Stimulated activated CD4-positive, alpha-beta T cell treated with anti-CD3 and anti-CD28 coated beads, Interleukin-12 subunit alpha, Interleukin-12 subunit beta, amount 100 ng/mL, for 24 hours (primary cell): ENCODE results near the gene SSBP4.

Experiments
- DNase-seq, 2 experiments: peaks; one replicate each; pipeline ENCODE4 v3.0.0-alpha.2; 2020; ENCODE audit warnings: low read depth in 2 of 2

The SSBP4 gene

GRCh38 chr19:18433015-18433691 is 14.0 kb downstream of the SSBP4 start:
- no peak for DNase-seq

GRCh38 chr19:18433735-18434398 is 14.7 kb downstream of the SSBP4 start:
- DNase-seq: no peak

GRCh38 chr19:18434411-18435175 is 15.4 kb downstream of the SSBP4 start:
- DNase-seq: no peak

GRCh38 chr19:18435178-18435841 is 16.1 kb downstream of the SSBP4 start:
- DNase-seq: no peak

GRCh38 chr19:18435842-18436670 is 16.9 kb downstream of the SSBP4 start:
- DNase-seq: no peak

GRCh38 chr19:18436671-18437490 is 17.7 kb downstream of the SSBP4 start:
- DNase-seq: peak in 1 of 2 experiments; percentile 59

- no peak for DNase-seq
Observed at GRCh38 chr19:18437491-18438330, 18.5 kb downstream of the SSBP4 start, which contains the start of gene ISYNA1. Gene ISYNA1, minus strand, starts transcription at chr19:18438133. Its CDS starts 154 bp downstream, at chr19:18437979.

GRCh38 chr19:18438331-18439024 is 19.3 kb downstream of the SSBP4 start:
- no peak for DNase-seq

- DNase-seq: no peak
Observed at GRCh38 chr19:18439025-18439909, 20.1 kb downstream of the SSBP4 start.

- no peak for DNase-seq
Observed at GRCh38 chr19:18439910-18440237, 20.7 kb downstream of the SSBP4 start.

- DNase-seq: no peak
Observed at GRCh38 chr19:18440415-18440877, 21.2 kb downstream of the SSBP4 start.

GRCh38 chr19:18440936-18441803 is 22.0 kb downstream of the SSBP4 start:
- no peak for DNase-seq

GRCh38 chr19:18441804-18442788 is 22.9 kb downstream of the SSBP4 start:
- no peak for DNase-seq

- DNase-seq: no peak
Observed at GRCh38 chr19:18442941-18443340, 23.7 kb downstream of the SSBP4 start.

- DNase-seq: no peak
Observed at GRCh38 chr19:18443406-18443805, 24.2 kb downstream of the SSBP4 start.

GRCh38 chr19:18443831-18444230 is 24.6 kb downstream of the SSBP4 start:
- DNase-seq: no peak
